H1 (cell line): Measurements from ENCODE around the gene SSR1. TPM values are rescaled to one million over a fixed set of nuclear protein-coding genes. Genes with fewer than 3 reads are reported as not detected.

Source experiments
- ASH2L ChIP-seq: fragments of 200-600, 300-600 bp; sonication (generic); IDR thresholded peaks from one replicate; pipeline ENCODE4 v1.7.1; 2017; ENCODE audit warnings: low read length
- CEBPB ChIP-seq: IDR thresholded peaks from 2 replicates; pipeline ENCODE4 v1.6.1; 2012; ENCODE audit warnings: low read depth, low read length
- EP300 ChIP-seq, 2 experiments: IDR thresholded peaks; 1 replicate in 1 of 2; 2 replicates in 1 of 2; pipeline ENCODE4 v1.6.1; 2011 to 2012; ENCODE audit warnings: low read depth in 2 of 2, low read length in 2 of 2, mild to moderate bottlenecking in 2 of 2, borderline replicate concordance in 1 of 2, inconsistent platforms in 1 of 2, moderate library complexity in 1 of 2
- KDM4A ChIP-seq: IDR thresholded peaks from one replicate; pipeline ENCODE4 v1.7.1; 2012; ENCODE audit warnings: low read depth, mild to moderate bottlenecking, moderate library complexity, low read length, inconsistent platforms; ENCODE audit not compliant: severe bottlenecking
- MAFK ChIP-seq: IDR thresholded peaks from 2 replicates; pipeline ENCODE4 v1.6.1; 2012; ENCODE audit warnings: low read depth, mild to moderate bottlenecking, improper control_type of control experiment, low read length
- RNF2 ChIP-seq: fragments of 200-900, 300-1000 bp; sonication (generic); IDR thresholded peaks from 2 replicates; pipeline ENCODE4 v1.7.1; 2016; ENCODE audit warnings: borderline replicate concordance, low read depth, mild to moderate bottlenecking, antibody characterized with exemption, low read length; ENCODE audit not compliant: poor library complexity, severe bottlenecking; ENCODE audit errors: missing control alignments
- polyA plus RNA-seq, 7 experiments: library from polyadenylated mRNA; depleted of rRNA in 3 of 7; stranded (reverse) in 5 of 7; unstranded in 2 of 7; fragments of >200 nt in 5 of 7; fragments of 200-250 nt in 2 of 7; gene quantifications; 1 replicate in 5 of 7; 2 replicates in 1 of 7; 4 replicates in 1 of 7; pipeline versions ENCODE4 v1.2.1 to v1.2.3, GENCODE V29; 2011 to 2013; ENCODE audit warnings: missing spikeins in 2 of 7, mixed read lengths in 2 of 7
- total RNA-seq: library from RNA; stranded (reverse); fragmentation: NEBNext Ultra II Directional; extraction: Animal tissue kit (Norgen Biotek cat#: 25700); gene quantifications from 2 replicates; pipeline ENCODE4 v1.2.1, GENCODE V29; 2021
- TF ChIP-seq, protein P1 (sequence below): IDR thresholded peaks from 2 replicates; pipeline ENCODE4 v1.6.1; 2011; ENCODE audit warnings: low read depth, mild to moderate bottlenecking, low read length; ENCODE audit not compliant: insufficient read depth

SSR1 gene
- total and polyA plus RNA-seq, 2 of the 8 experiments (the other 6 are each of a cell fraction or from before 2014, with no cell fraction given), result 26.6 to 117 TPM

DNA sequence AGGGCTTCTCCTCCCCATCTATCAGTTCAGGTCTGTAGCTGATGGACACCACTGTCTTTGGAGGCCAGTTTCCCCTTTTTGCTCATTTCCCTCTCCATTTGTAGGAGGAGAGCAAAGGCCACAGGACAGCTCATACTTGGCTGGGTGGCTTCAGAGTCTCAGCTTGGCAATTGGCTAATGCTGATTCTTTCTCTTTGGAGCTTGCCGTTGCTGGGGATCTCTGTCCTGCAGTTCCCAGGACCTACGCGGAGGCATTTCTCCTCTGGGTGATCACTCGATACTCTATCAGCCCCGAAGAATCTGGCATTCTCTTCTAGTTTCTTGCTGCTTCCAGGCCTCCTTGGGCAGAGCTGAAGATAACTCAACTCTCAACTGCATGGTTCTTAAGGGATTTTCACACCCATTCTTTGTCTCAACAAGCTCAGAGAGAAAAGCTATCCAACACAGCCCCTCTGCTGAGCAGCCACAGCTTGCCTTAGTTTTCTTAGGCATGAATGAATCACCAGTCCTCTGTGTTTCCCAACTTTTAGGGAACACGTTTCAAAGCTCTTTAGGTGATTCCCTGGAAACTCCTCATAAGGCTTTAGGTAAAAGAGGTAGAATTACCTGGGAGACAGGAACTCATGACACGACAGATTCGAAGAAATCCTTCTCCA is 19.2 kb upstream of the SSR1 start (continued):
- TF ChIP-seq ASH2L, result no peak
- TF ChIP-seq, protein P1, sequence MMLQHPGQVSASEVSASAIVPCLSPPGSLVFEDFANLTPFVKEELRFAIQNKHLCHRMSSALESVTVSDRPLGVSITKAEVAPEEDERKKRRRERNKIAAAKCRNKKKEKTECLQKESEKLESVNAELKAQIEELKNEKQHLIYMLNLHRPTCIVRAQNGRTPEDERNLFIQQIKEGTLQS, result no peak
- TF ChIP-seq EP300 (IDR thresholded peaks at IDR 0.05; ENCODE audit: borderline replicate concordance in 1 of 2, low read depth in 2 of 2, low read length in 2 of 2), result no peak
- no peak for TF ChIP-seq RNF2
- no peak for TF ChIP-seq CEBPB
- TF ChIP-seq MAFK, result no peak
- TF ChIP-seq KDM4A, result no peak
